ENCODE data around the gene SERPINF2. TPM values are rescaled to one million over a fixed set of nuclear protein-coding genes. Genes with fewer than 3 reads are reported as not detected.
A peak's percentile ranks its signal among the peaks of the same experiment; 100 is the strongest.
"Not testable (repeated sequence)": the region's sequence is repeated elsewhere in the genome, so short reads cannot be mapped to it uniquely, and the experiment has no call there.

SERPINF2 gene
- total RNA-seq, 2 donors from 2014 or later, result 0.36 TPM; not detected in 1

GRCh38 chr17:1727258-1727789 is 15.3 kb upstream of the SERPINF2 start:
- DNase-seq (ENCODE audit: low spot score in 2 of 2) (no peak), ATAC-seq (no peak)
- no peak overlapping the region for H3K27ac Mint-ChIP-seq
- H3K36me3 Mint-ChIP-seq, result no peaks in the 10 kb centered on the region
- no peaks in the 10 kb centered on the region for H3K9me3 Mint-ChIP-seq

- DNase-seq (ENCODE audit: low spot score in 2 of 2) (no peak), ATAC-seq (no peak)
- Mint-ChIP-seq H3K9me3 (no peaks in the 10 kb centered on the region), H3K36me3 (no peaks in the 10 kb centered on the region), H3K27ac (peak overlapping the region in 1 of 2 donors; percentile 28)
These were observed 14.6 kb upstream of the SERPINF2 start for GRCh38 chr17:1727876-1728630.

GRCh38 chr17:1729966-1730325 is 12.7 kb upstream of the SERPINF2 start:
- H3K27ac Mint-ChIP-seq, result no peak overlapping the region
- no peak for DNase-seq (ENCODE audit: low spot score in 2 of 2)
- no peaks in the 10 kb centered on the region for H3K9me3 Mint-ChIP-seq
- no peak for ATAC-seq
- no peaks in the 10 kb centered on the region for H3K36me3 Mint-ChIP-seq

GRCh38 chr17:1730326-1731193 is 12.1 kb upstream of the SERPINF2 start:
- H3K27ac Mint-ChIP-seq, result no peak overlapping the region
- H3K9me3 Mint-ChIP-seq, result no peaks in the 10 kb centered on the region
- ATAC-seq (peak in 1 of 2 donors; percentile 16), DNase-seq (ENCODE audit: low spot score in 2 of 2) (no peak)
- H3K36me3 Mint-ChIP-seq, result no peaks in the 10 kb centered on the region

- ATAC-seq (no peak), DNase-seq (ENCODE audit: low spot score in 2 of 2) (no peak)
- Mint-ChIP-seq H3K27ac (no peak overlapping the region), H3K36me3 (no peaks in the 10 kb centered on the region), H3K9me3 (no peaks in the 10 kb centered on the region)
These were observed 11.5 kb upstream of the SERPINF2 start for GRCh38 chr17:1731194-1731506.

- DNase-seq (ENCODE audit: low spot score in 2 of 2) (no peak), ATAC-seq (no peak)
- Mint-ChIP-seq H3K36me3 (no peaks in the 10 kb centered on the region), H3K9me3 (no peaks in the 10 kb centered on the region), H3K27ac (no peak overlapping the region)
These were observed 10.3 kb upstream of the SERPINF2 start for GRCh38 chr17:1732241-1732832.

DNA sequence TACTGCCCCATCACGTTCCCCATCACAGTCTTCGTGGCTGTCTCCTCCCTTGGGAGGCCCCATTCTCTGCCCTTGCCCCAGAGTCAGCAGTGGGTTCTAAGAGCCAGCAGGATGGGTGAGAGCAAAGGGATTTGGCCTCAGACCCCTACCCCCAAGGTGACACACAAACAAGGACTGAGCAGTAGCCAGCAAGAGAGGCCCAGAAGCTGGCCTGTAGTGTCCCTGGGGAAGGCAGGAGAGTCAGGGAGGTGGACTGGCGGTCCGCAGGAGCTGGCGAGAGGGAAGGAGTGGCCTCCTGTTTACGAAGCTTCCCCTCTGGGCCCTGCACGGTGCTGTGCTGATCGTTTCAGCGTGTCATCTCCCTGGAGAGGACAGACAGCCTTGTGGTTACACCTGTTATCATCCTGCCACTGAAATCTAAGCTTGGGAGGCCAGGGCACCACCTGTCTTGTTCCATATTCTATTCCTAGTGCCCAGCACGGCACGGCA is 9.8 kb upstream of the SERPINF2 start:
- no peak for DNase-seq (ENCODE audit: low spot score in 2 of 2)
- Mint-ChIP-seq H3K9me3 (no peaks in the 10 kb centered on the region), H3K27ac (no peak overlapping the region), H3K36me3 (no peaks in the 10 kb centered on the region)
- no peak for ATAC-seq

GRCh38 chr17:1733759-1734158 is 8.9 kb upstream of the SERPINF2 start:
- Mint-ChIP-seq H3K36me3 (no peaks in the 10 kb centered on the region), H3K9me3 (no peaks in the 10 kb centered on the region), H3K27ac (peak overlapping the region in 1 of 2 donors; percentile 38)
- ATAC-seq (no peak), DNase-seq (ENCODE audit: low spot score in 2 of 2) (no peak)

DNA sequence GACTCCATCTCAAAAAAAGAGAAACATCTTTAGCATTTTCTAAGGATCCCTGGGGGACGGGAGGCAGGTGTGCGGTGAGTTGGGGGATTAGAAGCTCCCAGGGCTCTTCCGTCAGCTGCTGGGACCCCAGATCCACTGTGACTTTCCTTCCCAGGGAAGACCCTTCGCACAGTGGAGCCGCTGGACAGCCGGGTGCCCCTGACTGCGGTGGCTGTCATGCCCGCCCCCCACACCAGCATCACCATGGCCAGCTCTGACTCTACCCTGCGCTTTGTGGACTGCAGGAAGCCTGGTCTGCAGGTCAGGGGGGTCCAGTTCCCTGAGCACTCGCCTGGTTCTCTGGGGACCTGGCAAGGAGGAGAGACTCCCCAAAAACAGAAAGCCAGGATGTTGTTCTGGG is 7.3 kb upstream of the SERPINF2 start:
- H3K27ac Mint-ChIP-seq, result no peak overlapping the region
- no peak for ATAC-seq

DNA sequence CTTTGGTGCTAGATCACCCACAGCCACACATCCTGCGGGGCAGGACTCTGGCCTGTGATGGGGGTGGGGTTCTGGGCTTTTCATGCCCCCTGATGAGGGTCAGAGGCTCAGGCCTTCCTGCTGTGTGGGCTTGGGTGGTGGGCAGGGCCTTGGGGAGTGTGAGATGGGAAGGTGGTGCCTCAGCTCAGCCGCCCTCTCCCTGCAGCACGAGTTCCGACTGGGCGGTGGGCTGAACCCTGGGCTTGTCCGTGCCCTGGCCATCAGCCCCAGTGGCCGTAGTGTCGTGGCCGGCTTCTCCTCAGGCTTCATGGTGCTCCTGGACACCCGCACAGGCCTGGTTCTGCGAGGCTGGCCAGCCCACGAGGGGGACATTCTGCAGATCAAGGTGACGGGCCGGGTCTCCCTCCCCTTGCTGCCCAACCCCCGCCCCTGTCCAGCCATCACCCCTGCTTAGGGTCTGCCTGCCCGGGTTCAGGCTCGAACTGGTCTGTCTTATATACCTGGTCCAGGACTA is 6.8 kb upstream of the SERPINF2 start:
- H3K9me3 Mint-ChIP-seq, result no peaks in the 10 kb centered on the region

More for the DNA sequence above, 7.3 kb upstream of the SERPINF2 start:
- Mint-ChIP-seq H3K36me3 (no peaks in the 10 kb centered on the region), H3K9me3 (no peaks in the 10 kb centered on the region)
- DNase-seq (ENCODE audit: low spot score in 2 of 2), result no peak

GRCh38 chr17:1736348-1737281 is 6.1 kb upstream of the SERPINF2 start:
- H3K36me3 Mint-ChIP-seq, result no peaks in the 10 kb centered on the region
- peak in 1 of 2 donors; percentile 53 for DNase-seq (ENCODE audit: low spot score in 2 of 2)
- no peaks in the 10 kb centered on the region for H3K9me3 Mint-ChIP-seq
- ATAC-seq, result peak; percentile 44 to 79
- peak overlapping the region in 1 of 2 donors; percentile 75 for H3K27ac Mint-ChIP-seq

More for the DNA sequence above, 6.8 kb upstream of the SERPINF2 start:
- no peak for DNase-seq (ENCODE audit: low spot score in 2 of 2)
- no peak for ATAC-seq
- no peak overlapping the region for H3K27ac Mint-ChIP-seq
- no peaks in the 10 kb centered on the region for H3K36me3 Mint-ChIP-seq

DNA sequence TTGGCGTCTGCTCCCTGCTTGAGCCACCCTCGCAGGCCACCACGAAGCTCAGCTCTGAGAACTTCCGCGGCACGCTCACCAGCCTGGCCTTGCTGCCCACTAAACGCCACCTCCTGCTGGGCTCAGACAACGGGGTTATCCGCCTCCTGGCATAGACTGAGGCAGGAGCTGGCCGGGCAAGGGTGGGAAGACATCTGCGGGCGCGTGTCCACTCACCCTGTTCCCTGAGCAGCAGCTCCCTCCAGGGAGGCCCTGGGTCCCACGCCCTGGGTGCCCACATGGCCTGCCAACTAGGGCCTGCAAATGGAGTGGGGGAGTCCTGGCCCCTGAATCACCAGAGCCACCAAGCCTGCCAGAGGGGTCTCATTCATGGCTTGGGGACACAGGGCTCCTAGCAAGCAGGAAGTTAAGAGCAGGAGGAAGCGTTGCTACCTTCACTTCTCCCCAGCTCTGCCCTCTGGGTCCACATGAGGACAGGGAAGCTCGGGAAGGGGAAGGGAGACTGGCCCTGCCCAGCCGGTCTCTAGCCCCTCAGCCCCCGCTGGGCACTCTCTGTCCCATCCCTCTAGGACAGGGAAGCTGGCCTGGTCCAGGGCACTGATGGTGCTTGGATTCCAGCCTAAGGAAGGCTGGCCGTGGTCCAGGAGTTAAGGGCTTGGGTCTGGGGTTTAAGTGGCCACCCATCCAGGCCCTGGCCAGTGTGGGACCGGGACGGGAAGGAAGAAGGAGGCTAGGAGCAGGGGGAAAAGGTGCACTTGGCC is 5.0 kb upstream of the SERPINF2 start:
- Mint-ChIP-seq H3K9me3 (no peaks in the 10 kb centered on the region), H3K36me3 (no peaks in the 10 kb centered on the region), H3K27ac (peak overlapping the region in 1 of 2 donors; percentile 91)
- DNase-seq (ENCODE audit: low spot score in 2 of 2) (no peak), ATAC-seq (no peak)

DNA sequence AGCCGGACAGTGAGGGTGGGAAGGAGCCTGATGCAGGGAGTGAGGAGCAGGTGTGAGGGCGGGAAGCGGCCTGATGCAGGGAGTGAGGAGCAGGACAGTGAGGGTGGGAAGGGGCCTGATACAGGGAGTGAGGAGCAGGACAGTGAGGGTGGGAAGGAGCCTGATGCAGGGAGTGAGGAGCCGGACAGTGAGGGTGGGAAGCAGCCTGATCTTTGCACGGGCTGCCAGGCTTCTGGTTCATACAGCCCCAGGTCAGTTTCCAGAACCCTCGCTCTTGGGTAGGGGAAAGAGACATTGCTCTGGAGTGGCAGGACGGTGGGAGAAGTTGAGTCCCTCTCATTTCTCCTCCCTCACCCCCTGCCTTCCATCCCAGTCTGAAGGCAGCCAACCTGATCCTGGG is 772 bp upstream of the SERPINF2 start:
- not testable (repeated sequence) for H3K9me3 Mint-ChIP-seq; H3K27ac Mint-ChIP-seq; H3K36me3 Mint-ChIP-seq; ATAC-seq; DNase-seq (ENCODE audit: low spot score in 2 of 2)

- no peaks in the 10 kb centered on the region for H3K36me3 Mint-ChIP-seq
- H3K9me3 Mint-ChIP-seq, result no peaks in the 10 kb centered on the region
- H3K27ac Mint-ChIP-seq, result no peak overlapping the region
- no peak for DNase-seq (ENCODE audit: low spot score in 2 of 2)
- no peak for ATAC-seq
These were observed 393 bp downstream of the SERPINF2 start for GRCh38 chr17:1743088-1743439.

Measured in activated naive CD4-positive, alpha-beta T cell treated with anti-CD3 and anti-CD28 coated beads, Interleukin-2, amount 50 U/mL, for 72 hours (primary cell).